Mucosa of stomach (tissue), 1 donor: ENCODE results near the gene LTBP3.
A peak's percentile ranks its signal among the peaks of the same experiment; 100 is the strongest.

Experiments used
- H3K27me3 ChIP-seq: one replicate; pipeline ENCODE4 v1.7.0; 2013; ENCODE audit warnings: mild to moderate bottlenecking, low read length; ENCODE audit not compliant: control insufficient read depth, insufficient read depth
- H3K36me3 ChIP-seq: one replicate; pipeline ENCODE4 v1.7.0; 2013; ENCODE audit warnings: low read length; ENCODE audit not compliant: control insufficient read depth, insufficient read depth
- H3K4me1 ChIP-seq: one replicate; pipeline ENCODE4 v1.7.0; 2013; ENCODE audit warnings: mild to moderate bottlenecking, low read length; ENCODE audit not compliant: control insufficient read depth, insufficient read depth
- H3K4me3 ChIP-seq: one replicate; pipeline ENCODE4 v1.7.0; 2013; ENCODE audit warnings: low read length
- H3K9ac ChIP-seq: one replicate; pipeline ENCODE4 v1.7.0; 2013; ENCODE audit warnings: mild to moderate bottlenecking, low read length, moderate library complexity
- H3K9me3 ChIP-seq: one replicate; pipeline ENCODE4 v1.7.0; 2013; ENCODE audit warnings: mild to moderate bottlenecking, low read length, moderate library complexity; ENCODE audit not compliant: control insufficient read depth
- donor health status: Pancreatic carcinoma.

The LTBP3 gene

GRCh38 chr11:65558002-65558929 lies at the start of gene LTBP3:
TSS of gene LTBP3 (minus strand) at chr11:65558359. CDS start at chr11:65557959, 400 bp downstream.
- no peaks in the 10 kb centered on the region for H3K9me3 ChIP-seq
- no peaks in the 10 kb centered on the region for H3K36me3 ChIP-seq
- H3K27me3 ChIP-seq, result no peaks in the 10 kb centered on the region
- H3K4me1 ChIP-seq, result peaks cover 54% of the 10 kb centered on the region
- H3K9ac ChIP-seq, result peak within 1 kb of the TSS; percentile 55
- no peak within 1 kb of the TSS for H3K4me3 ChIP-seq

DNA sequence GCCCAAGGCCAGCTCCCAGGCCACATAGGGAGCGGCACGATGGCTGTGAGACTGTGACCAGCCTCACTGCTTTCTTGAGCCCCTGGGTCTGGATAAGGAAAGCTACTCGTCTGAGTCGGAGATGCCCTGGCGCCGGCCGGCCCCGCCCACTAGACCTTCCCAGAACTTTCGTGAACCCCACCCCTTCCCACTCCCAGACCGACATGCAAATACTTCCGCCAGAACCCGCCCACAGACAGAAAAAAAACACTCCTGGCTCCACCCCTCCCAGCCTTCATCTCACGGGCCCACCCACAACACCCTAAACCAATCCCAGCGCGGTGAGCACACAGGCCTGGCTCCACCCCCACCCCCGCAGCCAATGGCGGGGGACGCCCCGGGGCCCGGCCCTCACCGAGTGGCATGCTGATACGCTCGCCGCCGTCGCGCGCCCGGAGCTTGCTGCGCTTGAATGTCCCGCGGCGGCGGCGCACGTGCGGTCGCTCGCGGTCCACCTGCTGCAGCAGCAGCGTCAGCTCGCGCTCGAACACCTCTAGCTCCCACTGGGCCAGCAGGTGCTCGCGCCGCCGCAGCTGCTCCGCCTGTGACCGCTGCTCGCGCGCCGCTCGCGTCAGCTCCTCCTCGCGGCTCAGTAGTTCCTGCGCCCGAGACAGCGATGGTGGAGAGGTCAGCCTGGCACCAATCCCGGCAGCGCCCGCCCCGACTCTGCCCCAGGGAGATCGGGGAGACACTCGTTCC lies 48.9 kb upstream of the LTBP3 start:
- Histone ChIP-seq H3K36me3 (peaks cover 5% of the 10 kb centered on the region), H3K4me1 (peaks cover 32% of the 10 kb centered on the region), H3K9ac (no peak overlapping the region), H3K27me3 (no peaks in the 10 kb centered on the region), H3K9me3 (no peaks in the 10 kb centered on the region), H3K4me3 (no peak overlapping the region)

- H3K36me3 ChIP-seq, result peaks cover 5% of the 10 kb centered on the region
- H3K4me3 ChIP-seq, result no peak overlapping the region
- peaks cover 6% of the 10 kb centered on the region for H3K4me1 ChIP-seq
- H3K27me3 ChIP-seq, result no peaks in the 10 kb centered on the region
- no peak overlapping the region for H3K9ac ChIP-seq
- no peaks in the 10 kb centered on the region for H3K9me3 ChIP-seq
Measured at GRCh38 chr11:65604258-65604657, 46.1 kb upstream of the LTBP3 start.

GRCh38 chr11:65599955-65600246 lies 41.7 kb upstream of the LTBP3 start:
- Histone ChIP-seq H3K9me3 (no peaks in the 10 kb centered on the region), H3K36me3 (peaks cover 17% of the 10 kb centered on the region), H3K27me3 (no peaks in the 10 kb centered on the region), H3K4me3 (no peak overlapping the region), H3K9ac (no peak overlapping the region), H3K4me1 (peaks cover 13% of the 10 kb centered on the region)

- H3K9me3 ChIP-seq, result no peaks in the 10 kb centered on the region
- peaks cover 14% of the 10 kb centered on the region for H3K4me1 ChIP-seq
- no peak overlapping the region for H3K4me3 ChIP-seq
- H3K9ac ChIP-seq, result no peak overlapping the region
- no peaks in the 10 kb centered on the region for H3K27me3 ChIP-seq
- peaks cover 17% of the 10 kb centered on the region for H3K36me3 ChIP-seq
Measured at GRCh38 chr11:65599216-65599954, 41.2 kb upstream of the LTBP3 start.

DNA sequence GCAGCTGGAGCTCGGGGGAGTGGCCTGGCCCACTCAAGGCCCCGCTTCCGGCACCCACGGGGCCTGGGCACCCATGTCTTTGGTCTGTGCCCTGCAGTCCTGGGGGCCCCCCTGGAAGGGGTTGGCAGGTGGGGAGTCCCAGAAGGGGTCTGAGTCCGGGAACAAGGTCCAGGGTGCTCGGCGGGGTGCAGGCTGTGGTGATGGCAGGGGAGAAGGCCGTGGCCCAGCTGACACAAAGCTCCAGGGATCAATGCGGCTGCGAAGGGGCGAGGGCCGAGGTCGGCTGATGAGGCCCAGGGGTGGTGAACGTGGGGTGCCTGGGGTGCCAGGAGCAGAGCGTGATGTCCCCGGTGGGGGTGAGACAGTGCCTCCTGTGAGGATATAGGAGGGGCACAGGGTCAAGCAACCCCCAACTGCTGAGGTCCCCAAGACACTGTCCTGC lies 40.1 kb upstream of the LTBP3 start:
- Histone ChIP-seq H3K4me1 (peaks cover 14% of the 10 kb centered on the region), H3K4me3 (no peak overlapping the region), H3K9ac (no peak overlapping the region), H3K36me3 (peaks cover 17% of the 10 kb centered on the region), H3K9me3 (no peaks in the 10 kb centered on the region), H3K27me3 (no peaks in the 10 kb centered on the region)

GRCh38 chr11:65596520-65596919 lies 38.4 kb upstream of the LTBP3 start:
- H3K4me3 ChIP-seq, result no peak overlapping the region
- H3K9me3 ChIP-seq, result no peaks in the 10 kb centered on the region
- H3K4me1 ChIP-seq, result peaks cover 28% of the 10 kb centered on the region
- H3K27me3 ChIP-seq, result no peaks in the 10 kb centered on the region
- no peak overlapping the region for H3K9ac ChIP-seq
- H3K36me3 ChIP-seq, result peaks cover 17% of the 10 kb centered on the region

DNA sequence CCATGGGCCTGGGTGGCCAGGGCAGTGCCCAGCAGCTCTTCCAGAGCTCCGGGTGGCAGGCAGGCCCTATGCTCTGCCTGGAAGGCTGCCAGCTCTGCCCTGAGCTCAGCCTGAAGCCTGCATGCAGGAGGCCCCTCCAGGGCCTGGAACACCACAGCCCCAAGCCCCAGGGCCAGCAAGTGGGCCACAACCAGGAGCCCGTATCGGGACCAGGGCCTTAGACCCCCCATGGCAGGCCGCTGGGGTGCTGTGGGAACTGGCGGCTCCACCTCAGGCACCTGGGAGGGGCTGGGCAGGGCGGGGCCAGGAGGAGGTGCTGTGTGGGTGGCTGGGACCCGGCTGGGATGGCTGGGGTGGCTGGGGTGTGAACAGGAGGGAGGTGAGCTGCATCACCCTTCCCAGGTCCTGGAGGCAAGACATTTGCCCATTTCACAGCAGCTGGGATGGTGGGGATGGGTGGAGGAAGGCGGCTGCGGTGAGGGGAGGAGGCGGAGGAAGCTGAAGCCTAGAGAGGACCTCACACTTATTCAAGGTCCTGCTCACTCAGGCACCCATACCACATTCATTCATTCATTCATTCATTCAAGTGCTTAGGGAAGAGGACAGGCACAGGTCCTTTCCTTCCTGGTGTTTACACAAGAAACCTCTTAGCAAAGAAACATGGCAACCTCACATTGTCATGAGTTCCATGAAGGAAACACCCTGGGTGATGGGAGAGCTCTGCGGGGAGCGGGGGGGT lies 37.6 kb upstream of the LTBP3 start, which contains the start of gene KCNK7:
TSS of gene KCNK7 (minus strand) at position 258 of the 739 bp plus-strand sequence. CDS start at position 230, 28 bp downstream.
- Histone ChIP-seq H3K36me3 (peaks cover 17% of the 10 kb centered on the region), H3K4me1 (peaks cover 31% of the 10 kb centered on the region), H3K4me3 (no peak within 1 kb of the TSS), H3K9me3 (no peaks in the 10 kb centered on the region), H3K27me3 (no peaks in the 10 kb centered on the region), H3K9ac (peak within 1 kb of the TSS; percentile 28)

DNA sequence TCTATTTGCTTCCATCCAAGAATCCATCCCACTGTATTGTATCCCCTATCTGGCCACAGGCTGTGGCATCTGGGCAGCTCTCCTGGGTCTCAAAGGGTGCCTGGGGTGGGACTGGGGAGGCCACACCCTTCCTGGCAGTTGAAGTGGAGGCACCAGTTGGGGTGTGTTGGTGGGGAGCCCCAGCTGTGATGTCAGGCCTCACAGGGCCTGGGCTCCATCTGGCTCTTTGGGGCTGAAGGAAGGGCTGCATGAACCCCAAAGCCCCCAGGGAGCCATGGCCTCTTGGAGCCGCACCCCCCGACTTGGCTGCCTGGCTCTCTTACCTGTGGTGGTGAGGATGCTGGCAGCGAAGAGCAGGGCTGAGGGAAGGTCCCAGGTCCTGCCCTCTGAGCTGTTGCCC lies 37.0 kb upstream of the LTBP3 start:
- Histone ChIP-seq H3K4me1 (peaks cover 31% of the 10 kb centered on the region), H3K36me3 (peaks cover 20% of the 10 kb centered on the region), H3K9me3 (no peaks in the 10 kb centered on the region), H3K4me3 (no peak overlapping the region), H3K9ac (peak overlapping the region; percentile 28), H3K27me3 (no peaks in the 10 kb centered on the region)

DNA sequence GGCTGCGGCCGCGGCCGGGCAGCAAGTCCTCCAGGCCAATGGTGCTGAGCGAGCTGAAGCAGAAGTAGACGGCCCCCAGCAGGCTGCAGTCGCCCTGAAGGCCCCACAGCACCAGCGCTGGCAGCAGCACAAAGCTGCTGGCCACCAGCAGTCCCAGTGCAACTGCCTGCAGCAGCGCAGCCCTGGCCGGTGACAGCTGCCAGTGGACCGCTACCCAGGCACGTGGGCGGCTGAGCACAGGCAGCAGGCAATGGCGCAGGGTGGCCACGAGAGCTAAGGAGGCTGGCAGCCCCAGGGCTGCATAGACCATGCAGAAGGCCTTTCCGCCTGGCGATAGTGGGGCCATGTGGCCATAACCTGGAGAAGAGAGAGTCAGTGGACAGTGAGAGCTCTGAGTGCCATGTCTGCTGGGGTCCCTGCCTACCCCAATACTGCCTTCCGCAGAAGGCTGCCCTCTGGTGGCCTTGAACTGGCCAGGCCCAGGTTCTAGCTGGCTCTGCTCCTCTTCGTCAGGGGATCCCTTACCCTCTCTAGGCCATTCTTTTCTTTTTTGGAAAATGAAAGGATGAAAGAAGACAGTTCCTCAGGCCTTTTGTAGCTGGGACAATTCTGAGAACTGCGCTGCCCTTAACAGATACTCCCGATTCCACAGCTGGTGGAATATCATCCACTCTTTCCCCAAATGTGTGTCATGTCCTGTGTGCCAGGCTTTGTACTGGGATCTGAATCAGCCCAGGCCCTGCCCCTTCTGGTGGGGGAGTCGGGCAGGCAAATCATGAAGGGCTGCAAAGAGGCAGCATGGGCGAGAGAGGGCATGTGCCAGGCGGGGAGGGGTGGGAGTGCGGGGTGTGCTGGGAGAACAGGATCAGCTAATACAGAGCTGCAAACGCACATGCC lies 35.6 kb upstream of the LTBP3 start:
- no peaks in the 10 kb centered on the region for H3K27me3 ChIP-seq
- H3K9ac ChIP-seq, result no peak overlapping the region
- peaks cover 33% of the 10 kb centered on the region for H3K4me1 ChIP-seq
- no peak overlapping the region for H3K4me3 ChIP-seq
- H3K36me3 ChIP-seq, result peaks cover 21% of the 10 kb centered on the region
- H3K9me3 ChIP-seq, result no peaks in the 10 kb centered on the region
